K562 (cell line): ENCODE measurements around the gene SDF4. TPM values are rescaled to one million over a fixed set of nuclear protein-coding genes. Genes with fewer than 3 reads are reported as not detected.

Source experiments
- ATAC-seq: fragments of 200-7000 bp; cut with Tn5 transposase; 3 replicates; pipeline ENCODE4 v1.9.1; 2020; ENCODE audit warnings: moderate library complexity
- BruUV-seq: library from RNA; stranded (reverse); fragments of 400-500 nt; replicated peaks from 2 replicates; lab custom pipeline; 2021; lab: Mats Ljungman, UMichigan
- CTCF ChIA-PET: fragments of 300-600 bp; formaldehyde crosslinking; extraction: SDS; loops from one replicate; lab custom pipeline; 2021; ENCODE audit warnings: low intra/inter-chr PET ratio; lab: Yijun Ruan, JAX
- POLR2A ChIA-PET: fragments of 300-600, 350-650 bp; sonication (Branson Sonifier 250); formaldehyde crosslinking; extraction: SDS; loops from one replicate; lab custom pipeline; 2021; ENCODE audit warnings: antibody characterized with exemption, inconsistent platforms; lab: Yijun Ruan, JAX
- DNase-seq, 4 experiments: peaks; one replicate each; pipeline versions ENCODE4 v3.0.0 to v3.0.0-alpha.2; 2011 to 2018; ENCODE audit warnings: low spot score in 3 of 4, mixed read lengths in 3 of 4; ENCODE audit errors: extremely low read depth in 1 of 4
- FAIRE-seq: peaks from 2 replicates; lab custom pipeline; 2011; peaks lifted over from hg19 to GRCh38; lab: Jason Lieb, UNC
- H2AFZ ChIP-seq: 2 replicates; pipeline ENCODE4 v1.6.0; 2011; ENCODE audit warnings: low read depth, low read length, control low read depth, inconsistent platforms
- H3K27ac ChIP-seq: fragments of 200-600 bp; 3 replicates; pipeline ENCODE4 v1.8.0; 2011; ENCODE audit warnings: low read depth, mild to moderate bottlenecking, control low read depth, inconsistent platforms, low read length, moderate library complexity, mixed read lengths; ENCODE audit errors: extremely low read depth
- H3K27me3 ChIP-seq, 2 experiments: fragments of 300-600 bp in 1 of 2; 2 replicates in 1 of 2; 3 replicates in 1 of 2; pipeline versions ENCODE4 v1.6.0 to v1.8.0; 2011; ENCODE audit warnings: inconsistent platforms in 2 of 2, low read length in 2 of 2, mild to moderate bottlenecking in 1 of 2, mixed read lengths in 1 of 2, moderate library complexity in 1 of 2; ENCODE audit not compliant: control insufficient read depth in 2 of 2, insufficient read depth in 2 of 2
- H3K36me3 ChIP-seq: fragments of 300-600 bp; 3 replicates; pipeline ENCODE4 v1.8.0; 2011; ENCODE audit warnings: mild to moderate bottlenecking, low read length, inconsistent platforms; ENCODE audit not compliant: control insufficient read depth, insufficient read depth
- H3K4me1 ChIP-seq, 2 experiments: fragments of 200-600 bp in 1 of 2; replicated peaks in 1 of 2; 2 replicates in 1 of 2; 3 replicates in 1 of 2; pipeline versions ENCODE4 v1.5.1 to v1.8.0; 2011; ENCODE audit warnings: inconsistent platforms in 2 of 2, low read length in 2 of 2, mild to moderate bottlenecking in 1 of 2, mixed read lengths in 1 of 2, moderate library complexity in 1 of 2; ENCODE audit not compliant: control insufficient read depth in 2 of 2, insufficient read depth in 2 of 2
- H3K4me2 ChIP-seq: 2 replicates; pipeline ENCODE4 v1.6.1; 2011; ENCODE audit warnings: low read length, control low read depth, inconsistent platforms, mixed read lengths; ENCODE audit not compliant: insufficient read depth
- H3K4me3 ChIP-seq: fragments of 200-600 bp; sonication (generic), shearing (Covaris generic); 2 replicates; pipeline ENCODE4 v1.5.1; 2016; ENCODE audit warnings: control low read depth, inconsistent platforms
- H3K79me2 ChIP-seq: fragments of 200-600 bp; 3 replicates; pipeline ENCODE4 v1.8.0; 2011; ENCODE audit warnings: low read length, inconsistent platforms; ENCODE audit not compliant: control insufficient read depth, insufficient read depth
- H3K9ac ChIP-seq, 2 experiments: 2 replicates each; pipeline versions ENCODE4 v1.6.0 to v1.6.1; 2011; ENCODE audit warnings: low read depth in 2 of 2, low read length in 2 of 2, control low read depth in 1 of 2, inconsistent platforms in 1 of 2, mild to moderate bottlenecking in 1 of 2, mixed read lengths in 1 of 2; ENCODE audit not compliant: insufficient read depth in 1 of 2
- H3K9me1 ChIP-seq: one replicate; pipeline ENCODE4 v1.6.0; 2011; ENCODE audit warnings: inconsistent platforms, mild to moderate bottlenecking, low read length, moderate library complexity; ENCODE audit not compliant: control insufficient read depth, insufficient read depth
- H3K9me3 ChIP-seq: replicated peaks from 2 replicates; pipeline ENCODE4 v1.5.1; 2011; ENCODE audit warnings: low read depth, low read length, inconsistent platforms; ENCODE audit not compliant: control insufficient read depth, insufficient read depth
- H4K20me1 ChIP-seq: replicated peaks from 2 replicates; pipeline ENCODE4 v1.6.1; 2011; ENCODE audit warnings: low read length, inconsistent platforms, mixed read lengths; ENCODE audit not compliant: control insufficient read depth, insufficient read depth
- DDX20 ChIP-seq: fragments of 450-650 bp; IDR thresholded peaks from 2 replicates; pipeline ENCODE4 v1.6.1; 2016; ENCODE audit warnings: missing genetic modification characterization, low read depth, mild to moderate bottlenecking, missing compliant biosample characterization, moderate library complexity
- HIVEP1 ChIP-seq: fragments of 250-450 bp; sonication (Bioruptor Pico); IDR thresholded peaks from 2 replicates; pipeline ENCODE4 v1.4.0; 2020; ENCODE audit warnings: mild to moderate bottlenecking
- MCM3 ChIP-seq: fragments of 450-650 bp; IDR thresholded peaks from 2 replicates; pipeline ENCODE4 v1.6.1; 2016
- NR4A1 ChIP-seq, 2 experiments: fragments of 250-450 bp in 1 of 2; fragments of 450-650 bp in 1 of 2; sonication (Bioruptor Pico) in 1 of 2; IDR thresholded peaks; 2 replicates each; pipeline versions ENCODE4 v1.4.0 to v1.6.1; 2016 to 2020; ENCODE audit warnings: mild to moderate bottlenecking in 2 of 2, missing compliant biosample characterization in 1 of 2, missing genetic modification characterization in 1 of 2, moderate library complexity in 1 of 2
- WGBS: fragments of 100-300 bp; shearing (Covaris generic); methylation state at CpG from one replicate; pipeline ENCODE4 v1.1.6; 2016; ENCODE audit warnings: low coverage, mixed read lengths; ENCODE audit not compliant: insufficient coverage; ENCODE audit errors: missing lambda C conversion rate; 5-methylcytosine and 5-hydroxymethylcytosine counted together
- in situ Hi-C: fragments of 300-500 bp; cut with MboI; formaldehyde crosslinking; loops from 4 replicates; pipeline ENCODE4 v1.15.0; 2018; ENCODE audit warnings: inconsistent platforms, mixed read lengths
- intact Hi-C: fragments of 100-400 bp; cut with micrococcal nuclease; formaldehyde crosslinking; loops from 2 replicates; pipeline ENCODE4 v1.14.2; 2022
- polyA plus RNA-seq, 8 experiments: library from polyadenylated mRNA; depleted of rRNA in 4 of 8; stranded (reverse) in 5 of 8; unstranded in 3 of 8; fragments of >200 nt; fragmentation: Nextera tagmentation in 2 of 8; fragmentation: Illumina TruSeq in 1 of 8; extraction: Ambion mirVana in 2 of 8; extraction: Trizol in 1 of 8; gene quantifications; 2 replicates each; pipeline versions ENCODE4 v1.2.1 to v1.2.3, GENCODE V29; 2011 to 2014; ENCODE audit warnings: inconsistent platforms in 1 of 8, missing spikeins in 1 of 8
- total RNA-seq, 7 experiments: library from RNA; depleted of rRNA in 6 of 7; stranded (reverse); fragments of >200 nt in 6 of 7; fragmentation: Illumina TruSeq in 2 of 7; extraction: Trizol in 2 of 7; gene quantifications; 2 replicates each; pipeline versions ENCODE4 v1.2.1 to v1.2.3, GENCODE V29; 2011 to 2021; ENCODE audit warnings: low replicate concordance in 1 of 7

Gene SDF4
- total and polyA plus RNA-seq, 9 of the 15 experiments (the other 6 are each of a cell fraction or from before 2014, with no cell fraction given): 0.35 to 160 (median 65.2) TPM

DNA sequence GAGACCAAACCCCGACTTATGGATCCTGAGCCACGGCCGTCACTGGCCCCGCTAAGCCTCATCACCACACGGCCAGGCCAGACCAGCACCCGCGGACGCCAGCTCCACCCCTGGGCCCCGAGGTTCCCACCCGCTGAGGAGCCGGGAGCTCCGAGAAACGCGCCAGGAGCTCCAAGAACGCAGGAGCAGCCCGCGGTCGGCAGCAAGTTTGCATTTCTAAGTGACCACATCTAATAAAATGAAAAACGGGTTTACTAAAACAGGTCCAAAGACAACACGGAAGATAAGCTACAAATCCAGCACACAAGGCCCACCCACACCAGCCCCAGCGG is 22.8 kb upstream of the SDF4 start:
- Histone ChIP-seq H3K9ac (no peak overlapping the region; a peak in 1 of 4 replicates), H3K9me1 (no peaks in the 10 kb centered on the region), H3K27me3 (no peaks in the 10 kb centered on the region), H3K4me1 (peaks cover 0 to 52% of the 10 kb centered on the region in 2 experiments; a peak in 3 of 5 replicates), H3K79me2 (peaks cover under 1% of the 10 kb centered on the region; the same call in 2 of the 3 replicates), H3K36me3 (peaks cover 73% of the 10 kb centered on the region; the same call in 2 of the 3 replicates), H3K27ac (no peak overlapping the region), H4K20me1 (no peaks in the 10 kb centered on the region; the same call in 1 of the 2 replicates), H3K9me3 (no peaks in the 10 kb centered on the region), H2AFZ (no peak overlapping the region), H3K4me2 (no peak overlapping the region), H3K4me3 (no peak overlapping the region)
- BruUV-seq: no TSS peak
- no peak for ATAC-seq
- in situ Hi-C loops (no loop called here), intact Hi-C loops (loop anchor here (5.0 kb wide), 1 partner anchor 132 kb away; no protein-coding TSS in a partner anchor)
- TF ChIP-seq MCM3 (no peak), DDX20 (tag) (no peak), NR4A1 (CRISPR knock-in tag; IDR thresholded peaks at IDR 0.05) (no peak), NR4A1 (tag; IDR thresholded peaks at IDR 0.05) (no peak), HIVEP1 (CRISPR knock-in tag) (no peak)
- DNase-seq: no peak
- ChIA-PET POLR2A (interaction anchor here (1.4 to 1.7 kb wide), 2 partner anchors 9 to 23 kb away, joined by 3 to 4 read pairs; partner anchors contain the start of genes B3GALT6 and SDF4), CTCF (no interaction called here)
- FAIRE-seq: no peak
- 86% methylated on average over 15 of the region's 21 CpGs for WGBS
